ENCODE data around the gene SELENOM. TPM values are rescaled to one million over a fixed set of nuclear protein-coding genes. Genes with fewer than 3 reads are reported as not detected.

Gene SELENOM
- total and polyA plus RNA-seq, 2 of the 8 experiments (the other 6 are each of a cell fraction or from before 2014, with no cell fraction given), result 22.7 to 40.0 TPM

DNA sequence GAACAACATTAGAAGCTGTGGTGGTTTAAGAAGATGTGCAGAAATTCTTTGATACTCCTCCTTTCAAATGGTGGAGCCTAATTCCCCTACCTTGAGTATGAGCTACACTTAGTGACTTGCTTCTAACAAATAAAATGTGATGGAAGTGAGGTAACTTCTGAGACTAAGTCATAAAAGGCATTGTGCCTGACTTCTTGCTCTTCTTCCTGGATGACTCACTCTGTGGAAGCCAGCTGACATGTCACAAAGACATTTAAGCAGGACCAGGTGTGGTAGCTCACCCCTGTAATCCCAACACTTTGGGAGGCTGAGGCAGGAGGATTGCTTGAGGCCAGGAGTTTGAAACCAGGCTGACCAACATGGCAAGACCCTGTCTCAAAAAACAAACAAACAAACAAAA, 36.9 kb upstream of the SELENOM start (continued):
- TF ChIP-seq CTBP2 (IDR thresholded peaks at IDR 0.05; ENCODE audit: borderline replicate concordance, insufficient read depth, insufficient read length, low read length) (no peak), SAP30 (IDR thresholded peaks at IDR 0.05; ENCODE audit: insufficient read depth, insufficient replicate concordance, low read length) (no peak), HDAC6 (IDR thresholded peaks at IDR 0.05; ENCODE audit: low read depth, low read length) (no peak), PHF8 (conservative IDR thresholded peaks at IDR 0.05; ENCODE audit: low read depth, low read length) (no peak), SIX5 (IDR thresholded peaks at IDR 0.05; ENCODE audit: low read depth, low read length) (no peak)
- TF ChIP-seq, protein P1, sequence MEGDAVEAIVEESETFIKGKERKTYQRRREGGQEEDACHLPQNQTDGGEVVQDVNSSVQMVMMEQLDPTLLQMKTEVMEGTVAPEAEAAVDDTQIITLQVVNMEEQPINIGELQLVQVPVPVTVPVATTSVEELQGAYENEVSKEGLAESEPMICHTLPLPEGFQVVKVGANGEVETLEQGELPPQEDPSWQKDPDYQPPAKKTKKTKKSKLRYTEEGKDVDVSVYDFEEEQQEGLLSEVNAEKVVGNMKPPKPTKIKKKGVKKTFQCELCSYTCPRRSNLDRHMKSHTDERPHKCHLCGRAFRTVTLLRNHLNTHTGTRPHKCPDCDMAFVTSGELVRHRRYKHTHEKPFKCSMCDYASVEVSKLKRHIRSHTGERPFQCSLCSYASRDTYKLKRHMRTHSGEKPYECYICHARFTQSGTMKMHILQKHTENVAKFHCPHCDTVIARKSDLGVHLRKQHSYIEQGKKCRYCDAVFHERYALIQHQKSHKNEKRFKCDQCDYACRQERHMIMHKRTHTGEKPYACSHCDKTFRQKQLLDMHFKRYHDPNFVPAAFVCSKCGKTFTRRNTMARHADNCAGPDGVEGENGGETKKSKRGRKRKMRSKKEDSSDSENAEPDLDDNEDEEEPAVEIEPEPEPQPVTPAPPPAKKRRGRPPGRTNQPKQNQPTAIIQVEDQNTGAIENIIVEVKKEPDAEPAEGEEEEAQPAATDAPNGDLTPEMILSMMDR (IDR thresholded peaks at IDR 0.05; ENCODE audit: control extremely low read depth in 1 of 3, insufficient read depth in 1 of 3, low read depth in 1 of 3, low read length in 3 of 3), result no peak
